ENCODE measurements around the gene HM13. TPM values are rescaled to one million over a fixed set of nuclear protein-coding genes. Genes with fewer than 3 reads are reported as not detected.

HM13 gene
- total and polyA plus RNA-seq, 2 experiments from 2014 or later = 126 to 150 TPM

- TF ChIP-seq CREB1 (CRISPR knock-in tag; IDR thresholded peaks at IDR 0.05; ENCODE audit: low read depth) (no peak), STAT1 (IDR thresholded peaks at IDR 0.05; ENCODE audit: unreplicated experiment) (no peak), ZNF462 (CRISPR knock-in tag; IDR thresholded peaks at IDR 0.05) (no peak), ZNF114 (CRISPR knock-in tag; IDR thresholded peaks at IDR 0.05) (no peak), EZH2phosphoT487 (IDR thresholded peaks at IDR 0.05; ENCODE audit: unreplicated experiment) (no peak), POLR2AphosphoS5 (IDR thresholded peaks at IDR 0.05; ENCODE audit: low read depth) (no peak), ZNF331 (CRISPR knock-in tag; IDR thresholded peaks at IDR 0.05; ENCODE audit: low read depth) (no peak), NANOG (IDR thresholded peaks at IDR 0.05; ENCODE audit: borderline replicate concordance) (no peak)
- TF ChIP-seq, protein P1, sequence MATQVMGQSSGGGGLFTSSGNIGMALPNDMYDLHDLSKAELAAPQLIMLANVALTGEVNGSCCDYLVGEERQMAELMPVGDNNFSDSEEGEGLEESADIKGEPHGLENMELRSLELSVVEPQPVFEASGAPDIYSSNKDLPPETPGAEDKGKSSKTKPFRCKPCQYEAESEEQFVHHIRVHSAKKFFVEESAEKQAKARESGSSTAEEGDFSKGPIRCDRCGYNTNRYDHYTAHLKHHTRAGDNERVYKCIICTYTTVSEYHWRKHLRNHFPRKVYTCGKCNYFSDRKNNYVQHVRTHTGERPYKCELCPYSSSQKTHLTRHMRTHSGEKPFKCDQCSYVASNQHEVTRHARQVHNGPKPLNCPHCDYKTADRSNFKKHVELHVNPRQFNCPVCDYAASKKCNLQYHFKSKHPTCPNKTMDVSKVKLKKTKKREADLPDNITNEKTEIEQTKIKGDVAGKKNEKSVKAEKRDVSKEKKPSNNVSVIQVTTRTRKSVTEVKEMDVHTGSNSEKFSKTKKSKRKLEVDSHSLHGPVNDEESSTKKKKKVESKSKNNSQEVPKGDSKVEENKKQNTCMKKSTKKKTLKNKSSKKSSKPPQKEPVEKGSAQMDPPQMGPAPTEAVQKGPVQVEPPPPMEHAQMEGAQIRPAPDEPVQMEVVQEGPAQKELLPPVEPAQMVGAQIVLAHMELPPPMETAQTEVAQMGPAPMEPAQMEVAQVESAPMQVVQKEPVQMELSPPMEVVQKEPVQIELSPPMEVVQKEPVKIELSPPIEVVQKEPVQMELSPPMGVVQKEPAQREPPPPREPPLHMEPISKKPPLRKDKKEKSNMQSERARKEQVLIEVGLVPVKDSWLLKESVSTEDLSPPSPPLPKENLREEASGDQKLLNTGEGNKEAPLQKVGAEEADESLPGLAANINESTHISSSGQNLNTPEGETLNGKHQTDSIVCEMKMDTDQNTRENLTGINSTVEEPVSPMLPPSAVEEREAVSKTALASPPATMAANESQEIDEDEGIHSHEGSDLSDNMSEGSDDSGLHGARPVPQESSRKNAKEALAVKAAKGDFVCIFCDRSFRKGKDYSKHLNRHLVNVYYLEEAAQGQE (IDR thresholded peaks at IDR 0.05; ENCODE audit: unreplicated experiment) = no peak
- TF ChIP-seq, protein P2, sequence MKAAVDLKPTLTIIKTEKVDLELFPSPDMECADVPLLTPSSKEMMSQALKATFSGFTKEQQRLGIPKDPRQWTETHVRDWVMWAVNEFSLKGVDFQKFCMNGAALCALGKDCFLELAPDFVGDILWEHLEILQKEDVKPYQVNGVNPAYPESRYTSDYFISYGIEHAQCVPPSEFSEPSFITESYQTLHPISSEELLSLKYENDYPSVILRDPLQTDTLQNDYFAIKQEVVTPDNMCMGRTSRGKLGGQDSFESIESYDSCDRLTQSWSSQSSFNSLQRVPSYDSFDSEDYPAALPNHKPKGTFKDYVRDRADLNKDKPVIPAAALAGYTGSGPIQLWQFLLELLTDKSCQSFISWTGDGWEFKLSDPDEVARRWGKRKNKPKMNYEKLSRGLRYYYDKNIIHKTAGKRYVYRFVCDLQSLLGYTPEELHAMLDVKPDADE (IDR thresholded peaks at IDR 0.05) = no peak
- TF ChIP-seq, protein P3, sequence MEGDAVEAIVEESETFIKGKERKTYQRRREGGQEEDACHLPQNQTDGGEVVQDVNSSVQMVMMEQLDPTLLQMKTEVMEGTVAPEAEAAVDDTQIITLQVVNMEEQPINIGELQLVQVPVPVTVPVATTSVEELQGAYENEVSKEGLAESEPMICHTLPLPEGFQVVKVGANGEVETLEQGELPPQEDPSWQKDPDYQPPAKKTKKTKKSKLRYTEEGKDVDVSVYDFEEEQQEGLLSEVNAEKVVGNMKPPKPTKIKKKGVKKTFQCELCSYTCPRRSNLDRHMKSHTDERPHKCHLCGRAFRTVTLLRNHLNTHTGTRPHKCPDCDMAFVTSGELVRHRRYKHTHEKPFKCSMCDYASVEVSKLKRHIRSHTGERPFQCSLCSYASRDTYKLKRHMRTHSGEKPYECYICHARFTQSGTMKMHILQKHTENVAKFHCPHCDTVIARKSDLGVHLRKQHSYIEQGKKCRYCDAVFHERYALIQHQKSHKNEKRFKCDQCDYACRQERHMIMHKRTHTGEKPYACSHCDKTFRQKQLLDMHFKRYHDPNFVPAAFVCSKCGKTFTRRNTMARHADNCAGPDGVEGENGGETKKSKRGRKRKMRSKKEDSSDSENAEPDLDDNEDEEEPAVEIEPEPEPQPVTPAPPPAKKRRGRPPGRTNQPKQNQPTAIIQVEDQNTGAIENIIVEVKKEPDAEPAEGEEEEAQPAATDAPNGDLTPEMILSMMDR (conservative IDR thresholded peaks at IDR 0.05; ENCODE audit: low read depth in 2 of 2) = no peak
- Histone ChIP-seq H3K4me2 (no peak overlapping the region), H4K20me1 (replicated peaks; ENCODE audit: insufficient read depth) (peaks cover 71% of the 10 kb centered on the region), H3K4me1 (ENCODE audit: insufficient read depth) (no peaks in the 10 kb centered on the region), H2AFZ (no peak overlapping the region), H3K9me2 (ENCODE audit: insufficient read depth) (no peaks in the 10 kb centered on the region), H3K79me2 (replicated peaks; ENCODE audit: insufficient read depth) (peaks cover 83% of the 10 kb centered on the region), H3K36me3 (ENCODE audit: insufficient read depth) (peaks cover 48% of the 10 kb centered on the region), H3K4me3 (no peak overlapping the region), H3K27ac (ENCODE audit: low read depth) (no peak overlapping the region), H3F3A (replicated peaks; ENCODE audit: low read depth) (peaks cover 44% of the 10 kb centered on the region), H3K27me3 (ENCODE audit: insufficient read depth) (no peaks in the 10 kb centered on the region)
- no peaks in the 10 kb centered on the region for H3K4me1 Mint-ChIP-seq
- peak; percentile 42; the same call in 2 of the 3 replicates for ATAC-seq
- no peak overlapping the region for H3K4me3 Mint-ChIP-seq
- H3K9me3 Mint-ChIP-seq = no peaks in the 10 kb centered on the region
- no peak for DNase-seq (ENCODE audit: low spot score)
- peaks cover 42% of the 10 kb centered on the region for H3K36me3 Mint-ChIP-seq (ENCODE audit: low read depth)
- H3K27ac Mint-ChIP-seq = peak overlapping the region; percentile 73; the same call in 1 of the 2 replicates
- peaks cover 4% of the 10 kb centered on the region for H3K27me3 Mint-ChIP-seq (ENCODE audit: insufficient read depth, low read depth, poor library complexity)
Measured at GRCh38 chr20:31523361-31524283, 9.4 kb downstream of the HM13 start.

All from GM23338 (cell line).